Articular chondrocyte of knee joint (primary cell): ENCODE measurements around the gene FNDC1. TPM values are rescaled to one million over a fixed set of nuclear protein-coding genes. Genes with fewer than 3 reads are reported as not detected.

ENCODE experiments used
- total RNA-seq: library from RNA; depleted of rRNA; stranded (reverse); fragments of >200 nt; gene quantifications from 2 replicates; pipeline ENCODE4 v1.2.3, GENCODE V29; 2012

FNDC1 gene
- total RNA-seq, result 30.5 and 34.9 TPM in 2 replicates

DNA sequence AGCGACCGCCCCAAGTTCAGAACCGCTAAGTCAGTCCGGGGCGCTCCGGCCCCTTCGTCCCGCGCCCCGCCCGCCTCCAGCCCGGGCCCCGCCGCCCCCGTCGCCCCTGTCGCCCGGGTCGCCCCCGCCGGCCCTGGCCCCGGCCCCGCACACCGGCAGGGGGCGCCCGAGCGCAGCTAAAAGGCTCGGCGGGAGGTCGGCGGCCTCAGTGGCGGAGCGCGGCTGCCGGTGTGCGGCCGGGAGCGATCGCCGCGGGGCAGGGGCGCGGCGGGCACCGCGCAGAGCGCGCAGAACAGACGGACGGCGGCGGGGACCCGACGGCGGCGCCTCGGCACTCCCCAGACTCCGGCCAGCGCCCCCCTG is at the start of gene FNDC1:
Gene FNDC1 (plus strand): TSS at position 208 of the 363 bp plus-strand sequence. CDS start 197 bp downstream, outside the sequence.

Other genes starting within 250 kb of the FNDC1 start
- 11.5 and 12.3 TPM in 2 replicates for gene RSPH3, start 169.2 kb upstream of the FNDC1 start, total RNA-seq
- gene TAGAP, start 124.4 kb upstream of the FNDC1 start, total RNA-seq, result 0.11 TPM in 1 of 2 replicates, not detected in the other